Mesenchymal stem cell (in vitro differentiated cells and primary cell): Measurements from ENCODE around the gene NRM.

ENCODE experiments used
- DNase-seq: peaks from one replicate; pipeline ENCODE4 v3.0.0-alpha.2; 2013
- H2AFZ ChIP-seq: one replicate; pipeline ENCODE4 v1.6.1; 2013; ENCODE audit warnings: low read depth, mild to moderate bottlenecking, control low read depth, inconsistent platforms, low read length, moderate library complexity
- H2AK5ac ChIP-seq: 2 replicates; pipeline ENCODE4 v1.6.1; 2013; ENCODE audit warnings: low read length, moderate library complexity, mild to moderate bottlenecking, inconsistent platforms; ENCODE audit not compliant: severe bottlenecking
- H2BK120ac ChIP-seq: one replicate; pipeline ENCODE4 v1.6.1; 2013; ENCODE audit warnings: low read depth, mild to moderate bottlenecking, inconsistent platforms, low read length, moderate library complexity
- H2BK12ac ChIP-seq, 2 experiments: one replicate each; pipeline ENCODE4 v1.6.1; 2013; ENCODE audit warnings: inconsistent platforms in 2 of 2, low read length in 2 of 2, mild to moderate bottlenecking in 2 of 2, moderate library complexity in 2 of 2, control low read depth in 1 of 2
- H2BK15ac ChIP-seq: one replicate; pipeline ENCODE4 v1.6.1; 2013; ENCODE audit warnings: mild to moderate bottlenecking, low read depth, inconsistent platforms; ENCODE audit not compliant: poor library complexity, severe bottlenecking
- H2BK5ac ChIP-seq: 2 replicates; pipeline ENCODE4 v1.6.1; 2013; ENCODE audit warnings: low read depth, mild to moderate bottlenecking, low read length, control low read depth, inconsistent platforms; ENCODE audit not compliant: poor library complexity, severe bottlenecking
- H3K14ac ChIP-seq, 2 experiments: one replicate each; pipeline ENCODE4 v1.6.1; 2013; ENCODE audit warnings: inconsistent platforms in 2 of 2, low read length in 2 of 2, control low read depth in 1 of 2, mild to moderate bottlenecking in 1 of 2, moderate library complexity in 1 of 2
- H3K18ac ChIP-seq, 2 experiments: one replicate each; pipeline ENCODE4 v1.6.1; 2013; ENCODE audit warnings: inconsistent platforms in 2 of 2, low read length in 2 of 2, control low read depth in 1 of 2, low read depth in 1 of 2, mild to moderate bottlenecking in 1 of 2
- H3K23ac ChIP-seq, 2 experiments: one replicate each; pipeline ENCODE4 v1.6.1; 2013; ENCODE audit warnings: inconsistent platforms in 2 of 2, low read length in 2 of 2, mild to moderate bottlenecking in 2 of 2, moderate library complexity in 2 of 2, control low read depth in 1 of 2
- H3K27ac ChIP-seq: 2 replicates; pipeline ENCODE4 v1.5.1; 2013; ENCODE audit warnings: mild to moderate bottlenecking, moderate library complexity, low read length, control low read depth, inconsistent platforms; ENCODE audit not compliant: poor library complexity, severe bottlenecking
- H3K27me3 ChIP-seq, 2 experiments: 2 replicates each; pipeline versions ENCODE4 v1.6.1 to v1.7.0; 2013; ENCODE audit warnings: low read length in 2 of 2, mild to moderate bottlenecking in 2 of 2, moderate library complexity in 2 of 2, control low read depth in 1 of 2, inconsistent platforms in 1 of 2; ENCODE audit not compliant: control insufficient read depth in 1 of 2, insufficient read depth in 1 of 2
- H3K36me3 ChIP-seq, 2 experiments: 2 replicates each; pipeline versions ENCODE4 v1.6.1 to v1.7.0; 2013; ENCODE audit warnings: low read length in 2 of 2, control low read depth in 1 of 2, inconsistent platforms in 1 of 2, low read depth in 1 of 2, mild to moderate bottlenecking in 1 of 2; ENCODE audit not compliant: insufficient read depth in 2 of 2, control insufficient read depth in 1 of 2
- H3K4ac ChIP-seq, 2 experiments: one replicate each; pipeline ENCODE4 v1.6.1; 2013; ENCODE audit warnings: inconsistent platforms in 2 of 2, low read length in 2 of 2, mild to moderate bottlenecking in 2 of 2, moderate library complexity in 2 of 2, control low read depth in 1 of 2, low read depth in 1 of 2
- H3K4me1 ChIP-seq: 2 replicates; pipeline ENCODE4 v1.6.1; 2013; ENCODE audit warnings: low read depth, low read length, control low read depth; ENCODE audit not compliant: control insufficient read depth, insufficient read depth
- H3K4me2 ChIP-seq: 2 replicates; pipeline ENCODE4 v1.6.1; 2013; ENCODE audit warnings: low read length, mild to moderate bottlenecking, inconsistent platforms; ENCODE audit not compliant: poor library complexity, severe bottlenecking
- H3K4me3 ChIP-seq, 2 experiments: 2 replicates each; pipeline versions ENCODE4 v1.5.1 to v1.7.0; 2013; ENCODE audit warnings: low read length in 2 of 2, mild to moderate bottlenecking in 2 of 2, control low read depth in 1 of 2, low read depth in 1 of 2; ENCODE audit not compliant: insufficient read depth in 1 of 2
- H3K79me1 ChIP-seq: replicated peaks from 2 replicates; pipeline ENCODE4 v1.6.1; 2013; ENCODE audit warnings: mild to moderate bottlenecking, control low read depth, low read length, inconsistent platforms; ENCODE audit not compliant: poor library complexity, severe bottlenecking
- H3K9ac ChIP-seq: 2 replicates; pipeline ENCODE4 v1.7.0; 2013; ENCODE audit warnings: mild to moderate bottlenecking, low read length, moderate library complexity
- H3K9me3 ChIP-seq: 2 replicates; pipeline ENCODE4 v1.7.0; 2013; ENCODE audit warnings: mild to moderate bottlenecking, low read length; ENCODE audit not compliant: control insufficient read depth
- H4K8ac ChIP-seq: one replicate; pipeline ENCODE4 v1.6.1; 2013; ENCODE audit warnings: inconsistent platforms, mild to moderate bottlenecking, low read length, moderate library complexity
- H4K91ac ChIP-seq: one replicate; pipeline ENCODE4 v1.6.1; 2013; ENCODE audit warnings: mild to moderate bottlenecking, low read length, inconsistent platforms
- WGBS: methylation state at CpG from one replicate; pipeline ENCODE4 v1.1.7; 2013; ENCODE audit warnings: mixed read lengths; 5-methylcytosine and 5-hydroxymethylcytosine counted together

Gene NRM

GRCh38 chr6:30711758-30712380 lies 21.1 kb upstream of the NRM start:
- no peak overlapping the region for H3K9ac ChIP-seq
- H3K27me3 ChIP-seq, result no peaks in the 10 kb centered on the region
- no peak overlapping the region for H2AFZ ChIP-seq
- H4K91ac ChIP-seq, result no peak overlapping the region
- no peak overlapping the region for H2BK5ac ChIP-seq
- H3K14ac ChIP-seq, result no peak overlapping the region
- H4K8ac ChIP-seq, result no peak overlapping the region
- no peak overlapping the region for H3K23ac ChIP-seq
- no peak overlapping the region for H3K18ac ChIP-seq
- H2BK12ac ChIP-seq, result no peak overlapping the region
- H3K4me3 ChIP-seq, result no peak overlapping the region
- H2BK120ac ChIP-seq, result no peak overlapping the region
- no peak overlapping the region for H3K27ac ChIP-seq
- H2BK15ac ChIP-seq, result no peak overlapping the region
- H3K4ac ChIP-seq, result no peak overlapping the region
- H3K36me3 ChIP-seq, result peaks cover 30 to 77% of the 10 kb centered on the region in 2 experiments
- H3K4me2 ChIP-seq, result no peak overlapping the region
- H3K9me3 ChIP-seq, result no peaks in the 10 kb centered on the region
- peaks cover 13% of the 10 kb centered on the region for H3K4me1 ChIP-seq
- peaks cover 31% of the 10 kb centered on the region for H3K79me1 ChIP-seq
- H2AK5ac ChIP-seq, result no peak overlapping the region
- DNase-seq, result no peak
- WGBS, result 100% methylated on average over 1 of the region's 1 CpG

GRCh38 chr6:30709101-30709868 lies 18.5 kb upstream of the NRM start:
- Histone ChIP-seq H4K8ac (no peak overlapping the region), H3K27me3 (no peaks in the 10 kb centered on the region), H3K23ac (no peak overlapping the region), H4K91ac (no peak overlapping the region), H3K4me2 (no peak overlapping the region), H3K4me1 (peaks cover 13% of the 10 kb centered on the region), H3K4ac (no peak overlapping the region), H2BK12ac (no peak overlapping the region), H3K14ac (no peak overlapping the region), H3K79me1 (peaks cover 25% of the 10 kb centered on the region), H2BK15ac (no peak overlapping the region), H3K18ac (no peak overlapping the region), H3K9ac (no peak overlapping the region), H2AFZ (no peak overlapping the region), H3K27ac (peak overlapping the region; percentile 81), H3K4me3 (no peak overlapping the region), H3K36me3 (peaks cover 44 to 86% of the 10 kb centered on the region in 2 experiments), H2AK5ac (peak overlapping the region; percentile 76), H3K9me3 (no peaks in the 10 kb centered on the region), H2BK5ac (no peak overlapping the region), H2BK120ac (no peak overlapping the region)
- DNase-seq, result no peak
- WGBS, result no CpG with 5 or more reads among the region's 2 CpGs

GRCh38 chr6:30707281-30707850 lies 16.6 kb upstream of the NRM start:
- H3K36me3 ChIP-seq, result peaks cover 49 to 85% of the 10 kb centered on the region in 2 experiments
- no peak overlapping the region for H2BK15ac ChIP-seq
- WGBS, result 86% methylated on average over 6 of the region's 6 CpGs
- no peaks in the 10 kb centered on the region for H3K9me3 ChIP-seq
- no peak for DNase-seq
- H3K14ac ChIP-seq, result no peak overlapping the region
- H2BK5ac ChIP-seq, result peak overlapping the region; percentile 54
- no peak overlapping the region for H2BK12ac ChIP-seq
- no peak overlapping the region for H4K8ac ChIP-seq
- H3K9ac ChIP-seq, result no peak overlapping the region
- no peak overlapping the region for H4K91ac ChIP-seq
- no peak overlapping the region for H3K4me2 ChIP-seq
- no peak overlapping the region for H2AFZ ChIP-seq
- H3K4me1 ChIP-seq, result peaks cover 13% of the 10 kb centered on the region
- no peak overlapping the region for H3K23ac ChIP-seq
- no peak overlapping the region for H3K4ac ChIP-seq
- H3K18ac ChIP-seq, result no peak overlapping the region
- no peaks in the 10 kb centered on the region for H3K27me3 ChIP-seq
- H2AK5ac ChIP-seq, result peak overlapping the region; percentile 84
- H2BK120ac ChIP-seq, result no peak overlapping the region
- H3K79me1 ChIP-seq, result peaks cover 12% of the 10 kb centered on the region
- H3K4me3 ChIP-seq, result no peak overlapping the region
- peak overlapping the region; percentile 52 for H3K27ac ChIP-seq

- H4K91ac ChIP-seq, result no peak overlapping the region
- H3K4me2 ChIP-seq, result no peak overlapping the region
- H2BK15ac ChIP-seq, result no peak overlapping the region
- H3K4me1 ChIP-seq, result peaks cover 13% of the 10 kb centered on the region
- 97% methylated on average over 4 of the region's 4 CpGs for WGBS
- H3K79me1 ChIP-seq, result peaks cover 2% of the 10 kb centered on the region
- no peak overlapping the region for H3K4me3 ChIP-seq
- H2BK12ac ChIP-seq, result no peak overlapping the region
- no peak overlapping the region for H3K27ac ChIP-seq
- no peak overlapping the region for H3K4ac ChIP-seq
- no peak overlapping the region for H2AFZ ChIP-seq
- peak overlapping the region; percentile 1 for H2AK5ac ChIP-seq
- H3K23ac ChIP-seq, result no peak overlapping the region
- no peak overlapping the region for H3K14ac ChIP-seq
- no peak overlapping the region for H3K18ac ChIP-seq
- H3K27me3 ChIP-seq, result no peaks in the 10 kb centered on the region
- no peak overlapping the region for H4K8ac ChIP-seq
- peaks cover 33 to 69% of the 10 kb centered on the region in 2 experiments for H3K36me3 ChIP-seq
- no peak overlapping the region for H2BK120ac ChIP-seq
- no peak for DNase-seq
- no peak overlapping the region for H2BK5ac ChIP-seq
- no peak overlapping the region for H3K9ac ChIP-seq
- no peaks in the 10 kb centered on the region for H3K9me3 ChIP-seq
These were observed 14.8 kb upstream of the NRM start for GRCh38 chr6:30705620-30706019.
